HG02798 (cell line): Measurements from ENCODE around the gene MYL11.

Experiments used
- ATAC-seq: cut with Tn5 transposase; IDR thresholded peaks from one replicate; pipeline ENCODE4 v1.9.1; 2021; ENCODE audit warnings: mild to moderate bottlenecking; ENCODE audit not compliant: unreplicated experiment, poor library complexity

The MYL11 gene

DNA sequence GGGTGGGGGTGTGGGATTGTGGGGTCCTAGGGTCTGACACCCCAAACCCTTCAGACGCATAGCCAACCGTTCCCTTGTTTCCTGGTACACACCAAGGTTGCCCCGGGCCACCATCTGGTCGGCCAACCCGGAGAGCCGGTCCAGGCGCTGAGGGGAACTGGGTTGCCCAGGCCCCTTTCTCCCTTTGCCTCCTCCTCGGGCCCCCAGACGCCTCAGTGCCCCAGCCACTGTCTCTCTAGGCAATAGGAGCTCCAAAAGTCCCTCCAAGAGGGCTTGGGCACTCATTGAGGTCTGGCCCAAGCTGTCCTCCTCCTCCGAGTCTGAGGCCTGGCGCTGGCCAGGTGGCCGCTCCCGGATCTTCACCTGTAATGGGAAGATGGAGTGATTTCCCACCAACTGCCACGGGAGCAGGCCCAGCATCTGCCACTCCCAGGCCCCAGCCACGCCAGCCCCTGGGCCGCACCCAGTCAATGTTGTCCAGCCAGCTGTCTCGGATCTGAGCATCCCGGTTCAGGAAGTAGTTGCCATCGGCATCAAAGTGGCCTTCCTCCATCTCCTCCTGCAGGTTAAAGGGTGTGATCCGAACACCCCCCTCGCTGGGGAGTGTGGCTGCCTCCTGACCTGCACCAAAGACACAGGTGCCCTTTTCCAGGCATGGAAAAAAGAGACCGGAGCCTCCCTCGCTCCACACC, 21.0 kb upstream of the MYL11 start:
- ATAC-seq, result no peak

DNA sequence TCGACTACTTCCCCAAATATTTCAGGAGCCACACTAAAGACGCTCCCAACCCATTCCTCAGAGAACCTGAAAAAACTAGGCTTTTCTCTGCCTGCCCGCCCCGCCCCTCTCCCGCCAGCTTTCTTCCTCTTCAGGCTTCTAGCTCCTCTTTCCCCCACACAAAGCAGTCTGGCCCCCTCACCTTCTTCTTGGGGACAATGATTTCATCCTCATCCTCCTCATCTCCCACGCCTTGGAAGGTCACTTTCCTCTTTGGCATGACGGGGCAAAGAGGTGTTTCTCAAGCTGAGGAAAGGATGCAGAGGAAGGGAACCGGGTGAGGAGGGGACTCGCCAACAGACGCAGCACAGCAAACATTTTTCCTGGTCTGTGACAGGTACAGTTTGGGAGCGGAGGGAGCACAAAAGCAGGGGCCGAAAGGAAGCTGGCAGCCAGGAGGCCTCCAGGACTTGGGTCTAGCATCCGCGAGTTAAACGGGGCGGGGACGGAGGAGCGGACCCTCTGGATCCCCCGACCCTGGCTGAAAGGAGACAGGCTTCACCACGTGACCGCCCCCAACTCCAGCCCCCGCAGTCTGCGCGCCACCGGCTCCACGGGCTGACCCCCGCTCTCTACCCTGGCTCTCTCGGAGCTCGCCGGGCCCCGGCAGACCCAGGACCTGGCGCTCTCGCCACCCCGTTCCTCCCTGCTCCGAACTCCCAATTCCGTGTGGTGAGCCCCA, 20.0 kb upstream of the MYL11 start:
- no peak for ATAC-seq

DNA sequence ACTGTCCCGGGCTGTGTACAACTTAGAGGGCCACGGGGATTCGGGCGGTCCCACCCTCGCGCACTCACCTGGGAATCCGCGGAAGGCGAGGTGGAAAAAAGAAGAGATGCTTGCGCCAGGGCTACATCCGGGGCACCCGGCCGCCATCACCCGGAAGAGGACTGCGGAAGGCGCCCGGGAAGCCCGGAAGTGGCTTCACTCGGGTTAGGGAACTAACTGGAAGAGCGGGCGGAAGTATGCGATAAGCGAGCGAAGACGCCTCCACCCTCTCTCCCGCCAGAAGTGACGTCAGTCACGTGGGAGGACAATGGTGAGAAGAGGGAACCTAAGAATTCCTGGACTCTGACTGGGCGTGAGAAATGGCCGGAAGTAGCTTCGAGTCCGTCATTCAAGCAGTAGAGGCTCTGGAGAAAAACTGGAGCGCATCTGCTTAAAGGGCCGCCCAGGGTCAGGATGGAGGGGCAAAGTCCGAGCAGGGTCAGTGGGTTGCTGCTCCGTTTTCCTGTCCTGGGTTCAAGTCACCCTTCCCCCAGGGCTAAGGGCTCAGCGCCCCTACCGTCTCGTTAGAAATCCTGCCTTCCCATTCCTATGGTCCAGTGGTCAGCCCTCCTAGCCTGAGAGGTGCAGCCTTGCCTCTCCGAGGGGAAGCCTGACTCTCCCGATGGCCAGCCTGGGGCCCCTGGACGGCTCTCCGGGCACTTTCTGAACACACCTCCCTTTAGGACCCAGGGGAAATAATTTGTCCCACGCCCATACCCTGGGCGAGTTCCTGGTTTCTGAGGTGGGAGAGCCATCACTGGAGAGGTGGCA, 19.3 kb upstream of the MYL11 start, which contains the start of gene CD2BP2:
Gene CD2BP2 (minus strand): TSS at position 165 of the 810 bp plus-strand sequence. CDS start 627 bp downstream, outside the sequence.
- ATAC-seq, result peak; percentile 74

DNA sequence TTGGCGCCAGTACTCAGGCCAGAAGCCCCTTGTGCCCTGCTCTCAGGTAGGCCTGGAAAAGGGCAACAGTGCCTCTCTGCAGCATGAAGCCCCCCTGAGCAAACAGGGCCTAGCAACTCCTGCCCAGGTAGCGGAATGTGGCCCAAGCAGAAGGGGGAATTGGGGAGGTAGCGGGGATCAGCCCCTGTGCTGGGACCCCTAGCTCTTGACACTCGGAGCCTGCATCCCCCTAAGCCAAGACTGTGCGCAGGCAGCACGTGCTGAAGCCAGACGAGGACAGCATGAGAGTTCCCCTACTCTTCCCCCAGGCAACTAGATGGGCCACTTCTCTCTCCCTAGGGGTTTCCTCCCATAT, 18.7 kb upstream of the MYL11 start:
- ATAC-seq, result no peak

DNA sequence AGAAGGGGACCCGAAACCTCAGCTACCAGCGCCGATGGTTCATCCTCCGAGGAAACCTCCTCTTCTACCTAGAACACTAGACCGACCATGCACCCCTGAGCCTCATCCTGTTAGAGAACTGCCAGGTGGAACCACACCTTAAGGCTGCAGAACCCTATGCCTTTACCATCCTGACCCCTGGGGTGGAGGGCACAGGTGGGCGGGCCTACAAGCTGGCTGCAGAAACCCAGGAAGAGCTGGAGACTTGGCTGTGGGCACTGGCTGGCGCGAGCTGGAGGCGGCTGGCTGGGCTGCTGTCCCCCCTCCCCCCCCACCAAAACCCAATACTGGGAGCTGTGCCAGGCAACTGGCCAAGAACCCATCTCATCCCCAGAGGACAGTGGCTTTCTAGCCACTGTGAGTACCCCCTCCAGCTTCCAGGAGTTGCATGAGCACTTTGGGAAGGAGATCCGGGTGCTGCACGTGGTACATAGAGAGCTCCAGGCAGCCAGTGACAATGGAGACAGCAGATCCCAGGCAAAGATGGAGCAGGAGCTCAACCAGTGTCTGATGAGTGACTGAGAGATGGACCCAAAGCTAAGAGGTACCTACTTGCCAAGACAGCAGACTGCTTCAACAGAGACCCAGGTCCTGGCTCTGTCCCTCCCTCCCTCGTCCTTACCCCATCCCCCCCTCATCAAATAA, 18.1 kb upstream of the MYL11 start:
- ATAC-seq, result no peak

DNA sequence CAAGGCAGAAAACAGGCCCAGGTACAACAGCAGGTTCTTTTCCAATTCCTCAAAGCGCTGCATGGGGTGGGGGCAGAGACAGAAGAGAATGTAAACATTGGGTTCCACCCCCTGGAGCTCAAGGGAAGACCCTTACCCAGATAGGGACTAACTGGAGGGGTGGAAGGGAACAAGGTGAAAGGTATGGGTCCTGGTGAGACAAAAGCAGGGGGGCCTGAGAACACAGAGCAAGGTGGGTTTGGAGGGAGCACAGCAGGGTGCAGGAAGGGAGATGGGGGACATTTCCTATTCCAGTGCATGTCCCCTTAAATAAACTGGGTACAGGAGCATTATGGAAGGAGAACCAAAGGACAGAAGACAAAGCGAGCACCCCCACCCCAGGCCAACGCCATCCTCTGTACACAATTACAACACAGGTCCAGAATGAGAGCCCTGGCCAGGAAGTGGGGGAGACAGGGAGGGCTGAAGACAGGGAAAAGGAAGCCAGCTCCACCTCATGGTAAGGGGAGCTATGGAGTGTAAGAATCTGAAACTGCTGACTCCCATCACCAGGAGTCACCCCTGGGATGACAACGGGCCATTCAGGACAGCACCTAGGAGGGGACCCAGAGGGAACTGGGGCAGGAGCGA, 17.4 kb upstream of the MYL11 start:
- ATAC-seq, result no peak

DNA sequence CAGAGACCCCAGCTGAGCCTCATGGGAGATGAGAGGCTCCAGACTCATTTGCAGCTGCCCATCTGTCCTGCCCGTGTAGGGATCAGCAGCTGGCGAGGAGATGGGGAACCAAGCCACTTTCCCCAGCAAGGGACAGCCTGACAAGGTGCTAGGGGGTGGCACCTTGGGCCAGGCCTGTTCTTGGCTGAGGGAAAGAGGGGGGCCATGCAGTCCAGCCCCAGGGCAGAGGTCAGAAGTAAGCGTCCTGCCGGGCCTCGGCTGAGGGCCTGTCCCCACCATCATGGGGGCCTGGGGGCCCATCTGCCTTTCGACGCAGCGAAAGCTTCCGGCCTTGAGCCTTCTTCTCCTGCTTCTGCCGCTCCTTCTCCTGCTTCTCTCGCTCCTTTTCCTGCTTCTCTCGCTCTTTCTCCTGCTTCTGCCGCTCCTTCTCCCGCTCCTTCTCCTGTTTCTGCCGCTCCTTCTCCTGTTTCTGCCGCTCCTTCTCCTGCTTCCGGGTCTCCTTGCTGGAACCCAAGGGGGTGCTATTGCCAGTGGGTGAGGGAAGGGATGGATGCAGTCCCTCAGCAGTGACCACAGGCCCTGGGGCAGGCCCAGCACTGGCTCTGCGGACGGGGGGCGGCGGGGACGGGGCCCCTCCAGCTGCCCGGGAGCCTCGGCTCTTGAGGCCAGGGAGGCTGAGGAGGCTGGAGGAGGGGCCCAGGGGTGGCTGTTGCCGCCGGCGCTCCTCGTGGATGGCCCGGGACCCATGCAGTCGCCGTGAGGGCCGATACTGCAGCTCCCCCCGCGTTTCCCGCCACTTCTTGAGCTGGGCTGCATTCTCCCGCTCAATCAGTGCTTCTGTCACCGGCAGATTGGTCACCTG, 16.7 kb upstream of the MYL11 start:
- ATAC-seq, result no peak

DNA sequence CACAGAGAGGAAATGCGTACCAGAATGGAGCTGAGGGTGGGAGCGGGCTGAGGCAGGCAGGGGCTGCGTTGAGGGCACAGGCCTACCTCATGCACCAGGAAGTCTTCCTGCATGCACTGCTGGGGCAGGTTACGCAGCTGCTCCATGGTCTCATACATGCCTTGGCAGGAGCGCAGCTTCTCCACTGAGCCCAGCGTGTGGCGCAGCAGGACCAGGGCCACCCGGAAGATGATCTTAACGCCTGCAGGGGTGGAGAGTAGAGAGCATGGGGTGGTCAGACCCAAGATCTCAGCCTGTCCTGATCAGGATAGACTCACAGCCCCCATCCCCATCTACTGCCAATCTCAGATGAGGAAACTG, 16.0 kb upstream of the MYL11 start:
- no peak for ATAC-seq

DNA sequence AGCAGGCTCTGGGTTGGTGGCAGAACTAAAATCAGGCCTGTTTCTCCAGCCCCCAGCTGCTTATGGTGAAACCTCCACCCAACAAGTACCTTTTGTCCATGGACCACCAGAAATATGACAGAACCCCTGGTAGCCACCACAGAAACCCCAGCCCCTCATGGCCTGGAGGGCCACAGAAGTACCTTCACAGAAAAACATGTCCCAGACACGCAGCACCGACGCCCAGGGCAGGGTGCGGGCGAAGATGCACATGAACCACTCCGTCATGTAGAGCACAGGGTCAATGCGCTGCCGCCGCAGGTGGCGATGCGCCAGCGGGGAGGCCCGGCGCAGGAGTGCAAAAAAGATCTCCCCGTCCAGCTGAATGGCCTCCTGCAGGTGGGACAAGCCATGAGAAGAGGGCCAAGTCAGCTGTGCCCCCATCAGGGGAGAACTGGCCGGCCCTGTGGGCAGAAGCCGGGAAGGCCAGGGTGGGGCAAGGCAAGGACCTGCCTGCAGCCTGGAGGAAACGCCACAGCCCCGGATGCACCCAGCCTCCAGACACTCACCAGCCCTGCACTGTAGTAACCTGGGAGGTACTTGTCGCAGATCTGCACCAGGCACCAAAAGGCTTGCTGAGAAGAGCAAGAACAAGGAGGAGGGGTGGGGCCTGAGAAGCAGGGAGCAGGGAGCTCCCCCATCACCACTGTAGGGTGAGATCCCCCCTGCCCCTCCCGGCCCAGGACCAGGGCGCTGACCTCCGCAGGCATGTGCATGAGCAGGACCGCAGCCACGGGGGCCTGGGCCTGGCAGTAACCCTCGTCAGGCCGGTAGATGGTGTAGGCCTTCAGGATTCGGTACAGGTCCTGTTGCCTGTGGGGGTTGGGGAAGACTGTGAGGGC, 15.4 kb upstream of the MYL11 start:
- ATAC-seq, result no peak

DNA sequence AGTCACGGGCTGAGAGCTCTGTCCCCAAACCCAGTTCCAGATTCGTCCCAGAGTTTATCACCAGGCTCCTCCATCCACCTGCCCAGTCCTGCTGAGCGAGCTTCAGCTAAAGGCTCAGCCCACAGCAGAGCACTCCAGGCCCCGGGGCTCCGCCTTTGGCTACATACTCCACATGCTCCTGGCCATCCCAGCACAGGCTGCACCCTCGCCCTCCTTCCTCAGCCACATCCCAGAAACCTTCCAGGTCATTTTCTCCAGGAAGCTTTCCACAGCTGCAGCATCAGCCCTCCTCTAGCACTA, 14.8 kb upstream of the MYL11 start:
- ATAC-seq, result no peak

DNA sequence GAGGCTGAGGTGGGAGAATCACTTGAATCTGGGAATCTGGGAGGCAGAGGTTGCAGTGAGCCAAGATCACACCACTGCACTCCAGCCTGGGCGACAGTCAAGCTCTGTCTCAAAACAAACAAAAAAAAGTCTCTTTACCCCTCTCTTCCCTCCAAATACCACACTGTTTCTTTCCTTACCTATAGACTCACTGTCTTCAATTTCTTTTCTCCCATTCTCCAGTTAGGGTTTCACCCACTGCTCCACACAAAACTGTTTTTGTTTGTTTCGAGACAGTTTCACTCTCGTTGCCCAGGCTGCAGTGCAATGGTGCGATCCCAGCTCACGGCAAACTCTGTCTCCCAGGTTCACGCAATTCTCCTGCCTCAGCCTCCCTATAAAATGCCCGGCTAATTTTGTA, 13.4 kb upstream of the MYL11 start:
- no peak for ATAC-seq

DNA sequence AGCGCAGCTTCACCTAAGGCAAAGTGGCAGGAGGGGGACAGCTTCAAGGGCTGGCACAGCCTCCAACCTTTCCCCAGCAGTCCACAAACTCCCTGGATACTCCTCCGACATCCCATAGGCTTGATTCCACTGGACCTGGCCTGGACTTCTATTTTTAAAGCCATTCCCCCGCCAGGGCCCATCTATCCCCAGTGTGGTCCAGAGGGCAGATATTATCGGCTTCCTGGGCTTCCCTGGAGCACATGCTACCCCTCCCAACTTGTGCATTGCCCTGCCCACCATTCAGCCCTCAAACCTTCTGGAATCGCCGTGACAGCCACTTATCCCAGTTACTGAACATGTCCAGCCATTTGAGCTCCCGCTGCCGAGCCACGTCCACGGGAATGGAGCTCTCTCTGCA, 9.4 kb upstream of the MYL11 start:
- no peak for ATAC-seq

DNA sequence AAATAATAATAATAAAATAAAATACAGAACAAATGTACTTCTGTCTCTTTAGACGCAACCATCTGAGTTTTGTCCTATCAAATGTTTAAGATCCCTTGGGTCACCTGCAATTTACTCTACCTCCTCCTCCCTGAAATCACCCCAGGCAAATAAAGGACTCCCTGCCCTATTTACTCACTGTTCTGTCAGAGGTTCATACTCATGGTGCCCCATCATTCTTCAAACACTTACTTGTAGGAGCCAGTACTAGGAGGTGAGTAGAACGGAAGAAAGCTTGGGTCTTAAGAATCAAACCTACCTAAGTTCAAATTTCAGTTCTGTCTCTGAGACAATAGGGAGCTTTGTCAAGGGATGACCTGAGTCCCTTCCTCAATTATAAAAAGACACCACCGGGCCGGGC, 8.1 kb upstream of the MYL11 start:
- ATAC-seq, result no peak

DNA sequence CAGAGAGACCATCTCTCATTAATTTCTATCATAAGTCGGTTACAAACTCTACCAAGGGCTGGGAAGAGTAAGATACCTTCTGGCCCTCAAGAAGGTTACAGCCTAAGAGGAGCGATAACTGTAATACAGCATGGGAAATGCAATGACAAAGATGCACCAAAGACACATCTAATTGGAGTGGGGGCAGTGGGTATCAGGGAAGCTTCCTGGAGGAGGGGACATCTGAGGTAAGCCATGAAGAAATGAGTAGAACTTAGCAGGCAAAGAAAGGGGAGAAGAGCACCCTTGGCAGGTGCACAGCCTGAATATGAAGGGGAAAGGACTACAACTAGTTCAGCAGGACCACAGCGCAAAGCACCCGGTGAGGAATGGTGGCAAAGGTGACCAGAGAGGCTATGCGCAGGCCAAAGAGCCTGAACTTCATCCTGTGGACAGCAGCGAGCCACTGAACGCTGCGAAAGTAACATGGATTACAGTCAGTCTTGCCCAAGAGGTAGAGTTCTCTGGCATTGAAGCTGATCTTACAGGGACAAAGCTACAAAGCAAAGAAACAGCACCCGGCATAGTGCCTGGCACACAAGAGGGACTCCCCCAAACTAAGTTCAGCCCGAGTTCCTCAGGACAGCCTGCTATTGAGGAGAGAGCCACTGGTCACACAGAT, 7.1 kb upstream of the MYL11 start:
- ATAC-seq, result no peak

DNA sequence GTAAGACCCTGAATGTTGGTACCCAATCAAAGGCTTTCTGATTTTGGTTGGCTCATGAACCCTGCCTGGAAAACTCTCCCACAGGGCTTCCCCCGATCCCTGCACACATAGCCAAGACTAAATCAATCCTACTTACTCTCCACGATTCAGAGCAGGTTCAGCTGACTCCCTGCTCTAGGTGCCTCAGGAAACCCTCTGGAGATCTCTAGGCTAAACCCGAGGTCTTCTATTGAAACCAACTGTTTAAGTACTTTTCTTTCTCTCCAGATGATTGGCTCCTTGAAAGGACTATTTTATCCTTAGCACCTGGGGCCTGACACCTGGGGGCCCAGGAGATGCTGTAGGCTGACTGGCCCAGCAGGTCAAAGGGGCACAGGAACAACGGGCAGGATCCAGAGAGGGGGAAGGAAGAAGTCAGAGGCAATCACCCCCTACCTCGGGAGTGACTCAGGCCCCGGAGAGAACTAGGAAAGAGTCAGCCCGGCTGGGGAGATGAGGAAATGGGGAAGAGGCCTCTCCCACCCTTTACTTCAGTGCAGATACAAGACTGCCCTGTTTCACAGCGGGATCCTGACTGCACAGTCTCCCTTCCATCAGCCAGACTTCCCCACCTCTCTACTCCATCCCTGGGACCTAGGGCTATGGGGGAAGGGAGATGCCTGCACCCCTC, 6.3 kb upstream of the MYL11 start:
- ATAC-seq, result no peak

DNA sequence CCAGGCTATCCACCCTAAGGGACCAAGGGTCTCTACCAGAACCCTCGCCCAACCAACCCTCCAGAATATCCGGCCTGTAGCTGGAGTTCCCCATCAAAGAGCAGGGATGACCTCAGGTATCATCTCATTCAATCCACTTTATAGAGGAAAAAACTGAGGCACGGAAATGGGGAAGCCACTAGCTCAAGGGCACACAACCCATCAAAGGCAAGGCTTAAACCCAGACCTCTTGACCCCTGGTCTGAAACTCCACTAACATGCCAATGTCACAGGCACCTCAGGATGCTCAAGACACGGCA, 5.9 kb upstream of the MYL11 start:
- no peak for ATAC-seq

DNA sequence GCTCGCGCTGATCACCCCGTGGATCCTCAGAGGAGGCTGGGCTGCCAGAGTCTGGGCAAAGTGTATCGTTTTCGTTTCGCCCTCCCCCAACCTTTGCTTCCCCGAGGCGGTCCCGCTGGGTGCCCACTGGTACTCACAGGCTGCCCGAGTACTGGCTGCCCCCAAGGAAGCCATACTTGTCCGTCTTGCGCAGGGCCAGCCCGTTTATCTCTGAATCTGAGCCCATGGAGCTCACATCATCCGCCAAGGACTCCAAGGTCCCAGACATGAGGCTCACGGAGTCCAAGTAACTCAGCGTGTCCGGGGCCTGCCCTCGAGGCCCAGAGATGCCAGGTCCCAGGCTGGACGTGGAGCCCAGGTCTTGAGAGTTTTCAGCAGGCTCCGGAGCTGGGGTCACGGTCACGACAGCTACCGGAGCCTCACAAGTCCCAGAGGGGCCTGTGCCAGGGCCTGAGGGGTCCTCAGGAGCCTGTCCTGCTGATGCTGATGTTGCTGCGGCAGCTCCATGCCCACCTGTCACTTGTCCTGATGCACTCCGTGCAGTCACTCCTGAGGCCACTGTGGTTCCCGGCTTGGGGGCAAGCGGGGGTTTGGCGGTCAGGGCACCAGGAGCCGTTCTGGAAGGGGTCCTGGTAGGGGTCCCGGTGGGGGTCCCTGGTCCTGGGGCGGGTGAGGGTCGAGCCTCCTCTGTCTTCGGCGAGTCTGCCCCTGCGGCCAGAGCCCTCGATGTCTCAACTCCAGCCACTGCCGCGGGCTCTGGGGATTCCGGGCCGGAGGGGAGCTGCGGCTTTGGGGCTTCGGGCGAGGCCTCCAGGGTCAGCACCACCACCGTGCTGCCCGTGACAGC, 5.3 kb upstream of the MYL11 start:
- no peak for ATAC-seq
